Uterus (tissue), 4 donors: Measurements from ENCODE around the gene CST7. TPM values are rescaled to one million over a fixed set of nuclear protein-coding genes. Genes with fewer than 3 reads are reported as not detected.

Experiments
- DNase-seq, 2 donors: peaks; one replicate each; pipeline ENCODE4 v3.0.0-alpha.2; 2019 to 2020
- H3K27ac ChIP-seq, 2 donors: fragments of 200-600 bp; sonication (generic); 1 replicate in 1 of 2; 2 replicates in 1 of 2; pipeline ENCODE4 v1.5.1; 2016 to 2018
- H3K27me3 ChIP-seq, 2 donors: fragments of 200-600 bp; sonication (generic); one replicate each; pipeline ENCODE4 v1.5.1; 2018 to 2019; ENCODE audit warnings: control low read depth in 1 of 2
- H3K36me3 ChIP-seq, 2 donors: fragments of 200-600 bp; sonication (generic); one replicate each; pipeline ENCODE4 v1.5.1; 2019; ENCODE audit warnings: control low read depth in 1 of 2
- H3K4me1 ChIP-seq, 2 donors: fragments of 200-600 bp; sonication (generic); one replicate each; pipeline ENCODE4 v1.5.1; 2018 to 2019; ENCODE audit warnings: control low read depth in 1 of 2
- H3K4me3 ChIP-seq, 2 donors: fragments of 200-600 bp; sonication (generic); 1 replicate in 1 of 2; 2 replicates in 1 of 2; pipeline ENCODE4 v1.5.1; 2018 to 2019; ENCODE audit warnings: mild to moderate bottlenecking in 1 of 2
- H3K9me3 ChIP-seq, 2 donors: fragments of 200-600 bp; sonication (generic); one replicate each; pipeline ENCODE4 v1.5.1; 2019; ENCODE audit warnings: control low read depth in 1 of 2
- POLR2A ChIP-seq, 2 donors: fragments of 450-650 bp; IDR thresholded peaks; one replicate each; pipeline ENCODE4 v1.6.1; 2016; ENCODE audit warnings: antibody characterized with exemption in 2 of 2, mild to moderate bottlenecking in 1 of 2, moderate library complexity in 1 of 2
- intact Hi-C: fragments of 100-400 bp; cut with DNase I; formaldehyde crosslinking; loops from one replicate; pipeline ENCODE4 v1.15.1; 2023; ENCODE audit warnings: low total_unique reads
- total RNA-seq, 4 donors: library from RNA; depleted of rRNA in 3 of 4; stranded (reverse); fragments of >200 nt in 3 of 4; gene quantifications; one replicate each; pipeline versions ENCODE4 v1.1.0 to v1.2.4, GENCODE V29; 2014 to 2023
- TF ChIP-seq, protein P1 (sequence below), 4 experiments: fragments of 200-600 bp in 2 of 4; fragments of 450-650 bp in 2 of 4; sonication (generic) in 2 of 4; IDR thresholded peaks; one replicate each; pipeline ENCODE4 v1.5.1; 2016 to 2019; ENCODE audit warnings: antibody characterized with exemption in 4 of 4, mild to moderate bottlenecking in 2 of 4, moderate library complexity in 1 of 4
- donor health status: DM: yes; HTN: yes; CAD: no.

Gene CST7
- total RNA-seq, 4 donors from 2014 or later = 0.97 to 1.8 (median 1.2) TPM; not detected in 1

DNA sequence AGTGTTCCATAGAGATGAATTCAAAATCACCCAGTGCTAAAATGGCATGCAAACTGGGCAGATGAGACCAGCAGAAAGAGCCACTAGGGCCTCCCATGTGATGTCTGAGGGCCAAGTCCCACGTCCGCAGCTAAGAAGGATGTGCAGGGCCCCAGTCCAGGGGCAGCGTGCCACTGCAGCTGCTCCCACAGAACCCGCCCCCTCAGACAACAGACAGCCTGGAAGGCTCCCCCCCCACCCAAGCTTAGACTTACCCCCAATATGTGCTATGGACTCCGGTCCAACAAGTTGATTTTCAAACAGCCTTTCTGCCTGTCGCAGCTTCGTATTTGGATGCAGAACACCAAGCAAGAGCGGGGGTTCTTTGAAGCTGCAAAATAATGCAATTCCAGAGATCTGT lies 29.4 kb downstream of the CST7 start:
- no peaks in the 10 kb centered on the region for H3K4me1 ChIP-seq
- no peak for DNase-seq
- TF ChIP-seq, protein P1, sequence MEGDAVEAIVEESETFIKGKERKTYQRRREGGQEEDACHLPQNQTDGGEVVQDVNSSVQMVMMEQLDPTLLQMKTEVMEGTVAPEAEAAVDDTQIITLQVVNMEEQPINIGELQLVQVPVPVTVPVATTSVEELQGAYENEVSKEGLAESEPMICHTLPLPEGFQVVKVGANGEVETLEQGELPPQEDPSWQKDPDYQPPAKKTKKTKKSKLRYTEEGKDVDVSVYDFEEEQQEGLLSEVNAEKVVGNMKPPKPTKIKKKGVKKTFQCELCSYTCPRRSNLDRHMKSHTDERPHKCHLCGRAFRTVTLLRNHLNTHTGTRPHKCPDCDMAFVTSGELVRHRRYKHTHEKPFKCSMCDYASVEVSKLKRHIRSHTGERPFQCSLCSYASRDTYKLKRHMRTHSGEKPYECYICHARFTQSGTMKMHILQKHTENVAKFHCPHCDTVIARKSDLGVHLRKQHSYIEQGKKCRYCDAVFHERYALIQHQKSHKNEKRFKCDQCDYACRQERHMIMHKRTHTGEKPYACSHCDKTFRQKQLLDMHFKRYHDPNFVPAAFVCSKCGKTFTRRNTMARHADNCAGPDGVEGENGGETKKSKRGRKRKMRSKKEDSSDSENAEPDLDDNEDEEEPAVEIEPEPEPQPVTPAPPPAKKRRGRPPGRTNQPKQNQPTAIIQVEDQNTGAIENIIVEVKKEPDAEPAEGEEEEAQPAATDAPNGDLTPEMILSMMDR (IDR thresholded peaks at IDR 0.05) = no peak
- no peak for TF ChIP-seq POLR2A (IDR thresholded peaks at IDR 0.05)
- intact Hi-C loops = no loop called here
- H3K9me3 ChIP-seq = peaks cover 0 to 4% of the 10 kb centered on the region in 2 donors
- H3K27ac ChIP-seq = no peak overlapping the region
- H3K27me3 ChIP-seq = no peaks in the 10 kb centered on the region
- H3K4me3 ChIP-seq = no peak overlapping the region
- no peaks in the 10 kb centered on the region for H3K36me3 ChIP-seq

DNA sequence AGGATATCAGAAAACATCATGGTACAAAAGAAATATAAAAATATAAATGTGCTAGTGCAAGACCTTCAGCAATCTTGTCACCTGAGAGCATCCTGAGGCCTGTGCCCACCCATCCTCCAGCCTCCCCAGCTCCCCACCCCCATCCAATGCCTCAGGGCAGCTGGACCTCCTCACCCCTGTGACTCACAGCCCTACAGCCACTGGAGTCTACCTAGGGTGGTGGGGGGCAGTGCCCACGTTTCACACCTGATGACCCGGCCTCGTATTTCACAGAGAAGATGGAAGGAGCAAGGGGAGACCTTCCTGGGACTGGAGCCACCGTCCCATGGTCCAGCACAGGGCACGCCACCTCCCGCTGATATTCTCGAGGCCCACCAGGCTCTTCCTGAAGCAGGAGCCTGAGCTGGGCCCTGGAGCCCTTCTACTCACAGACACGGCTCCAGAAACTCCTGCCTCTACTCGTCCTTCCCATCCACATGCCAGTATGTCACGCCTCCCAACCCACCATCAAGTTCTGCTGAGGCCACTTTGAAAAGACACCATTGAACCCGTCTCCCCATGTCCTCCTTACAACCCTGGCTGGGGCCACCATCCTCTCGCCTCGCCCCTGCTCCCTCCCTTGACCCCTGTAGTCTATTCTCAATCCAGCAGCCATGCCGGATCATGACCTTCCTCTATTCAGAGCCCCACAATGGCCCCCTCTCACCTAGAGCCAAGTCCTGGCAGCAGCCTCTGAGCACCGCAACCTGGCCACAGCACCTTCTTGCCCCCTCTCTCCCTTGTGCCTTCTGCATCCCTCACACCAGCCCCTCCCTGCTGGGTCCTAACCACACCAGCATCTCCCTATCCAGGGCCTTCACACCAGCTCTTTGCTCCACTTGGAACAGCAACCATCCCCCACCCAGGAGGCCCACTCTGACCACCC lies 30.2 kb downstream of the CST7 start:
- Histone ChIP-seq H3K9me3 (peaks cover 0 to 4% of the 10 kb centered on the region in 2 donors), H3K27ac (no peak overlapping the region), H3K36me3 (no peaks in the 10 kb centered on the region), H3K4me1 (no peaks in the 10 kb centered on the region), H3K27me3 (no peaks in the 10 kb centered on the region), H3K4me3 (no peak overlapping the region)
- no peak for TF ChIP-seq POLR2A (IDR thresholded peaks at IDR 0.05)
- TF ChIP-seq, protein P1 (IDR thresholded peaks at IDR 0.05) = no peak
- intact Hi-C loops = no loop called here
- DNase-seq = no peak

DNA sequence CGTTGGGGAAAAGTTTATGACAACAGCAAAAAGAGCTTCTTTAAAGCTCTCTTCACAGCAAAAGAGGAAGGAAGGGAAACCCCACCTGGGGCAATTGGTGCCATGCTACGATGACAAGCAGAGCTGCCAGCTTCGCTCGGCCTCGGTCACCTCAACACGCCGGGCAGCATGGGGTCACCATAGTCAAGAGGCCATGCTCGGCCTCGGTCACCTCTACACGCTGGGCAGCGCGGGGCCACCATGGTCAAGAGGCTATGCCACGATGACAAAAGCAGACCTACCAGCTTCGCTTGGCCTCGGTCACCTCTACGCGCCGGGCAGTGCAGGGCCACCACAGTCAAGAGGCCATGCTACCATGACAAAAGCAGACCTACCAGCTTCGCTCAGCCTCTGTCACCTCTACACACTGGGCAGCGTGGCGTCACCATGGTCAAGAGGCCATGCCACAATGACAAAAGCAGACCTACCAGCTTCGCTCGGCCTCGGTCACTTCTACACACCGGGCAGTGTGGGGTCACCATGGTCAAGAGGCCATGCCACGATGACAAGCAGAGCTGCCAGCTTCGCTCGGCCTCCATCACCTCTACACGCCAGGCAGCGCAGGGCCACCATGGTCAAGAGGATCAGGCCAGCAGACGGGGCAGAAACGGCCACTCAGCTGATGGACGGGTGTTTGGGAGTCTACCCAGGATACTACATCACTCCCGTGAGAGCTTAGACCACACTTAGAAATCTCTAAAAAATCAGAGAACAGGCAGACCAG lies 31.4 kb downstream of the CST7 start:
- H3K9me3 ChIP-seq = no peaks in the 10 kb centered on the region
- H3K27me3 ChIP-seq = no peaks in the 10 kb centered on the region
- DNase-seq = no peak
- H3K4me3 ChIP-seq = no peak overlapping the region
- intact Hi-C loops = no loop called here
- no peaks in the 10 kb centered on the region for H3K36me3 ChIP-seq
- H3K27ac ChIP-seq = no peak overlapping the region
- no peaks in the 10 kb centered on the region for H3K4me1 ChIP-seq
- no peak for TF ChIP-seq POLR2A (IDR thresholded peaks at IDR 0.05)
- TF ChIP-seq, protein P1 (IDR thresholded peaks at IDR 0.05) = no peak

DNA sequence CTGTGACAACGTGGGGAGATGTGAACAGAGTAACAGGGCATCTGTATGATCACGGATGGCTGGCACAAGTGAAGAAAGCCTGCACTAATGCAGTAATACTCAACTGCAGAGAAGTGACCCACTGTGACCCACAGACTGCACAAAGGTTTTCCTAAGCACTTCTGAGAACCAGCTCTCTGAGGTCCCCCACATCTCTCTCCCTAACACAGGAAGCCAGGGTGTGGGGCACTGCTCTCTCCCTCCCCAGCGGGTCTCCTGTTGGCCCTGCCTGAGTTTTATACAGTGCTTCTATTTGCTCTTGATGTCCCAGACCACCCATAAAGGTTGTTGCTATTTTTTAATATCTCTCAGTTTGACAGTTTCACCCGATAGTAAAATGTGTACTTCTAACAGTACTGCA lies 32.2 kb downstream of the CST7 start:
- no peaks in the 10 kb centered on the region for H3K9me3 ChIP-seq
- H3K27me3 ChIP-seq = no peaks in the 10 kb centered on the region
- TF ChIP-seq, protein P1 (IDR thresholded peaks at IDR 0.05) = no peak
- TF ChIP-seq POLR2A (IDR thresholded peaks at IDR 0.05) = no peak
- no peak for DNase-seq
- H3K4me1 ChIP-seq = no peaks in the 10 kb centered on the region
- no peak overlapping the region for H3K4me3 ChIP-seq
- no peaks in the 10 kb centered on the region for H3K36me3 ChIP-seq
- H3K27ac ChIP-seq = no peak overlapping the region
- intact Hi-C loops = no loop called here

DNA sequence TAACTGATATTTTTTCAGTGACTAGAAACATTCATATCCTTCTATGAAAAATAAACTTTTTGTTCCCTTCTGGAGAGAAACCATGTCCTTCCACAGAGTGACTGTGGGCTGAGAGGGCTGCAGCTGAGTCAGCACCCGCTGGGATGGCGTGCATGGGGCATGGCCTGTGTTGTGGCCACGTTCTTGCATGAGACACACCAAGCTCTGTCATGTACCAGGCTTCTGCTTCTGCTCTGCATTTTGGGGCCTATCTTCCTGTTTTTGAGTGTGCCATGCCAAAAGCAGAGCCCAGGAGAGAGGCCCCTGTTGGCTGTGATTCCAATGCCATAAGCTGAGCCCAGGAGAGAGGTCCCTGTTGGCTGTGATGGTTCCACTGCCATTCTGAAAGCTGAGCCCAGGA lies 32.7 kb downstream of the CST7 start:
- intact Hi-C loops = no loop called here
- Histone ChIP-seq H3K27ac (no peak overlapping the region), H3K9me3 (no peaks in the 10 kb centered on the region), H3K36me3 (no peaks in the 10 kb centered on the region), H3K27me3 (no peaks in the 10 kb centered on the region), H3K4me1 (no peaks in the 10 kb centered on the region), H3K4me3 (no peak overlapping the region)
- TF ChIP-seq, protein P1 (IDR thresholded peaks at IDR 0.05) = no peak
- TF ChIP-seq POLR2A (IDR thresholded peaks at IDR 0.05) = no peak
- no peak for DNase-seq
